Small intestine (tissue), 7 donors: ENCODE measurements around the gene PTPRE. TPM values are rescaled to one million over a fixed set of nuclear protein-coding genes. Genes with fewer than 3 reads are reported as not detected.

ENCODE experiments used
- DNase-seq, 2 donors: peaks; one replicate each; pipeline versions ENCODE4 v3.0.0 to v3.0.0-alpha.2; 2013
- FAIRE-seq: peaks from 2 replicates; lab custom pipeline; 2012; peaks lifted over from hg19 to GRCh38; lab: Jason Lieb, UNC
- H3K27ac ChIP-seq, 3 donors: one replicate each; pipeline ENCODE4 v1.5.1; 2013; ENCODE audit warnings: low read length in 2 of 3, mild to moderate bottlenecking in 2 of 3, control low read depth in 1 of 3, inconsistent platforms in 1 of 3, low read depth in 1 of 3, moderate library complexity in 1 of 3
- H3K27me3 ChIP-seq, 3 donors: one replicate each; pipeline ENCODE4 v1.6.1; 2013; ENCODE audit warnings: low read length in 3 of 3, inconsistent platforms in 1 of 3; ENCODE audit not compliant: control insufficient read depth in 3 of 3, insufficient read depth in 3 of 3
- H3K36me3 ChIP-seq, 3 donors: one replicate each; pipeline ENCODE4 v1.6.1; 2013; ENCODE audit warnings: low read length in 3 of 3, inconsistent platforms in 1 of 3, low read depth in 1 of 3, mild to moderate bottlenecking in 1 of 3, moderate library complexity in 1 of 3; ENCODE audit not compliant: control insufficient read depth in 3 of 3, insufficient read depth in 2 of 3
- H3K4me1 ChIP-seq, 3 donors: one replicate each; pipeline ENCODE4 v1.6.1; 2013; ENCODE audit warnings: low read length in 2 of 3, inconsistent platforms in 1 of 3, low read depth in 1 of 3, mild to moderate bottlenecking in 1 of 3, moderate library complexity in 1 of 3; ENCODE audit not compliant: control insufficient read depth in 3 of 3, insufficient read depth in 2 of 3
- H3K4me3 ChIP-seq, 3 donors: one replicate each; pipeline ENCODE4 v1.5.1; 2013; ENCODE audit warnings: low read length in 3 of 3, control low read depth in 1 of 3, inconsistent platforms in 1 of 3, low read depth in 1 of 3, mild to moderate bottlenecking in 1 of 3, moderate library complexity in 1 of 3
- H3K9me3 ChIP-seq, 2 donors: one replicate each; pipeline ENCODE4 v1.6.1; 2013; ENCODE audit warnings: low read depth in 1 of 2, low read length in 1 of 2; ENCODE audit not compliant: control insufficient read depth in 2 of 2, insufficient read depth in 1 of 2
- WGBS, 3 donors: extraction: QIAGEN DNeasy Blood & Tissue Kit; methylation state at CpG; one replicate each; pipeline ENCODE4 v1.1.7; 2013; 5-methylcytosine and 5-hydroxymethylcytosine counted together
- polyA plus RNA-seq, 4 donors: library from polyadenylated mRNA; stranded (reverse) in 3 of 4; unstranded in 1 of 4; fragments of 200-250 nt in 3 of 4; fragments of 120-200 nt in 1 of 4; gene quantifications; one replicate each; pipeline versions ENCODE4 v1.2.1 to v1.2.3, GENCODE V29; 2013
- donor health status: healthy with polysubstance abuse.
- donor health status: control.
- donor health status: control.
- donor health status: Bipolar disorder and iron deficiency.
- donor health status: healthy.

The PTPRE gene
- polyA plus RNA-seq, 4 donors: 2.7 to 21.0 (median 6.2) TPM

DNA sequence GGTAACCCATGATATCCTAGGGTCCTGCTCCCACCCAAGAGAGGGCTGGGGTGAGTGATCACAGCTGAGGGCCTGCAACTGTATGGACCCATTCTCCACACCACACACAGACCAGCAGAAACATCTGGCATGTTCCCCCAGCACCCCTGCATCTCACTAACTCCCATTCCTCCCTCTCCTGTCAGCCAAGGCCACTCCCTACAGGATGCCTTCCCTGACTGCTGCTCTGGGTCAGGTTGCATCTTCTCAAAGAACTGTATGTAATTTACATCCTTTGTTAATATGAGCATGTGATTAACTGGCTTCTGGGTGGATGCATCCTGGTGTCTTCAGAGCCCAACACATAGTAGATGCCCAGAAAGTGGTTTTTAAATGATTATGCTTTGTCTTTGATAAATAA lies 56.2 kb downstream of the PTPRE start:
- H3K27me3 ChIP-seq: no peaks in the 10 kb centered on the region
- H3K36me3 ChIP-seq: peaks cover 0 to 5% (median 0%) of the 10 kb centered on the region in 3 donors
- H3K4me3 ChIP-seq: no peak overlapping the region
- no peak overlapping the region for H3K27ac ChIP-seq
- DNase-seq: no peak
- H3K4me1 ChIP-seq: peaks cover 0 to 12% (median under 1%) of the 10 kb centered on the region in 3 donors
- no peak for FAIRE-seq
- H3K9me3 ChIP-seq: no peaks in the 10 kb centered on the region

DNA sequence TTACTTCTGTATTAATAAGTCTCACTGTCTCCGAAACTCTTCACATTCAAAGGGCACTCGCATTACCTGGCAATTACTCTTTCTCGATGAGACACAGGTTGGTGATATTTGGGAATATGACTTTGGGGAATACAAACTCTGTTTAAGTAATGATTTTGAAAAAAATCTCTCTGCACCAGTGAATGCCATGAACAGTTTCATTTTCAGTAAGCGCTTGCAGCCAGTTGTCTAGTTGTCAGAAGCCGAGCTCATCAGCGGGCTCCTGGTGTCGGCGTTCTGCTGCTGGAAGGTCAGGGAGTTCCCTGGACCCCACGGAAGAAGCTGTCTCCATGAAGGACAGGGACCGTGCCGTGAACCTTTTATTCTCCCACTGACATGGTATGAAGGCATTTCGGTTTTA lies 57.7 kb downstream of the PTPRE start:
- FAIRE-seq: no peak

DNA sequence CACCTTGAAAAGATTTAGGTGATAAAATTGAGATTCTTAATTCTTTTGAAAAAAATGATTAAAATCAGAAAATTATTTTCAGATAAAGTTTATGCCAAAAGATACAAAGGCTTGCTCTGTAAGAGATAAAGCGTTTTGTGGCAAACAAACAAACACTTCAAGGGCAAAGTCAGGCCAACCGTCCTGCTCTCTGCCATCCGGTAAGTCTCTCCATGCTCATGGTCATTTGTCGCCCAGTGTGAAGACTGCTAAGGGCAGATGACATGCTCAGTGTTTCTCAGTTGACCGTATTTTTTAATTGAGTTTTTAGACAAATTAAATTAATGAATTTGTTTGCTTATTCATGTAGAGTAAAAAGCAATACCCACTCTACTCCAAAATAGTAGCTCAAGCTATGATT lies 60.0 kb downstream of the PTPRE start:
- Histone ChIP-seq H3K27ac (no peak overlapping the region), H3K9me3 (no peaks in the 10 kb centered on the region), H3K36me3 (peaks cover 0 to 3% (median 0%) of the 10 kb centered on the region in 3 donors), H3K4me3 (no peak overlapping the region), H3K27me3 (no peaks in the 10 kb centered on the region), H3K4me1 (peaks cover 0 to 10% (median 3%) of the 10 kb centered on the region in 3 donors)
- no peak for DNase-seq
- WGBS, 3 donors: 91 to 95% (median 93%) methylated on average over 5 of the region's 5 CpGs
- FAIRE-seq: no peak

More for the DNA sequence above, 57.7 kb downstream of the PTPRE start:
- Histone ChIP-seq H3K27ac (no peak overlapping the region), H3K9me3 (no peaks in the 10 kb centered on the region), H3K27me3 (no peaks in the 10 kb centered on the region), H3K4me3 (no peak overlapping the region), H3K36me3 (peaks cover 0 to 5% (median 0%) of the 10 kb centered on the region in 3 donors), H3K4me1 (peaks cover 0 to 16% (median 3%) of the 10 kb centered on the region in 3 donors)
- 68 to 90% (median 78%) methylated on average over 12 of the region's 12 CpGs for WGBS, 3 donors
- no peak for DNase-seq

- peaks cover 0 to 3% (median 0%) of the 10 kb centered on the region in 3 donors for H3K36me3 ChIP-seq
- peak overlapping the region in 1 of 3 donors; percentile 19 for H3K27ac ChIP-seq
- no peaks in the 10 kb centered on the region for H3K27me3 ChIP-seq
- peaks cover 0 to 4% (median 3%) of the 10 kb centered on the region in 3 donors for H3K4me1 ChIP-seq
- WGBS, 3 donors: 72 to 82% (median 75%) methylated on average over 3 of the region's 3 CpGs
- no peaks in the 10 kb centered on the region for H3K9me3 ChIP-seq
- DNase-seq: no peak
- no peak for FAIRE-seq
- H3K4me3 ChIP-seq: no peak overlapping the region
Measured at GRCh38 chr10:127968027-127968441, 61.1 kb downstream of the PTPRE start.

- FAIRE-seq (no peak), DNase-seq (no peak)
- peaks cover 0 to 3% (median 0%) of the 10 kb centered on the region in 3 donors for H3K36me3 ChIP-seq
- no peaks in the 10 kb centered on the region for H3K9me3 ChIP-seq
- no peak overlapping the region for H3K4me3 ChIP-seq
- peaks cover 0 to 4% (median 3%) of the 10 kb centered on the region in 3 donors for H3K4me1 ChIP-seq
- no peaks in the 10 kb centered on the region for H3K27me3 ChIP-seq
- no peak overlapping the region for H3K27ac ChIP-seq
- 8 to 46% (median 27%) methylated on average over 1 of the region's 1 CpG for WGBS, 3 donors
Measured at GRCh38 chr10:127968659-127969058, 61.8 kb downstream of the PTPRE start.

DNA sequence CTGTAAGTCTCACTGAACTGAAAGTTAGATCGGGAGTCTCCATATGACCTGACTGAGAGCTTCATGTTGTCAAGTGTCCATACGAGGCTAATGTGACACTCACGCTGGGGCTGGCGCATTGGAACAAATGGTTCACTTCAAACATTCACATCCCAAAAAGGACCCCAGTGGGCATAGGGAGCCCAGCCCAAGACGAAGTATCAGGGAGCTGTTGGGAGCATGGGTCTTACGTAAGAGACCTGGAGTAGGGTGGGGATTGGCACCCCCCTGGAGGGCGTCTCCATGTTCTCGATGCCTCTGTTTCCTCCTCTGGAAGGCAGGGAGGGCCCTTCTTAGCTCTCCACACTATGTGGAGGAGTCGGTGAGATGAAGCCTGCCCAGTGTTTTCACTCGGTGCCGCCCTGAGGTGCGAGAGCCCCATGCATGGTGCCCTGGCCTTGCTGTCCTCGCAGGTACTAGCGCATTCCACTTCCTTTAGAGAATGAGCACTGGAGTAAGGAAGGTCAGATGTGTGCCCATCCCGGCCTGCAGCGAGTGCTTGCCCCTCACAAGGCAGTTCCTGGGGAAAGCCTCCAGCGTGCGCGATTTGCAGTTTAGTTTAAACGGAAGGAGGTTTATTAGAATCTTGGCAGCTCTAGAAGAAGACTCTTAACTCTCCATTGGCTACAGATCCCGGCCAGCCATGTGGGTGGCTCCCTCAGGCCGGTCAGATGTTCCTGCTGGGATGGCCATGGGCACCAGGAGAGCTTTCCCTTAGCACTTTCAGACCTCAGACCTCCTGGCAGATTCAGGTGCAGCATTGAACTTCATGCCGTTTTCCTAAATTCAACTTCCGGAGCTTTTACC lies 64.4 kb downstream of the PTPRE start:
- no peak overlapping the region for H3K4me3 ChIP-seq
- H3K4me1 ChIP-seq: peaks cover 0 to 4% (median 3%) of the 10 kb centered on the region in 3 donors
- no peaks in the 10 kb centered on the region for H3K9me3 ChIP-seq
- H3K36me3 ChIP-seq: no peaks in the 10 kb centered on the region
- no peak overlapping the region for H3K27ac ChIP-seq
- no peaks in the 10 kb centered on the region for H3K27me3 ChIP-seq
- FAIRE-seq: no peak
- 87 to 93% (median 88%) methylated on average over 24 of the region's 24 CpGs for WGBS, 3 donors
- DNase-seq: no peak

- DNase-seq (no peak), FAIRE-seq (no peak)
- Histone ChIP-seq H3K27me3 (no peaks in the 10 kb centered on the region), H3K4me1 (peaks cover 0 to 7% (median 4%) of the 10 kb centered on the region in 3 donors), H3K27ac (no peak overlapping the region), H3K4me3 (no peak overlapping the region), H3K36me3 (no peaks in the 10 kb centered on the region), H3K9me3 (no peaks in the 10 kb centered on the region)
- WGBS, 3 donors: 81 to 86% (median 85%) methylated on average over 12 of the region's 12 CpGs
Measured at GRCh38 chr10:127971963-127972615, 65.2 kb downstream of the PTPRE start.

DNA sequence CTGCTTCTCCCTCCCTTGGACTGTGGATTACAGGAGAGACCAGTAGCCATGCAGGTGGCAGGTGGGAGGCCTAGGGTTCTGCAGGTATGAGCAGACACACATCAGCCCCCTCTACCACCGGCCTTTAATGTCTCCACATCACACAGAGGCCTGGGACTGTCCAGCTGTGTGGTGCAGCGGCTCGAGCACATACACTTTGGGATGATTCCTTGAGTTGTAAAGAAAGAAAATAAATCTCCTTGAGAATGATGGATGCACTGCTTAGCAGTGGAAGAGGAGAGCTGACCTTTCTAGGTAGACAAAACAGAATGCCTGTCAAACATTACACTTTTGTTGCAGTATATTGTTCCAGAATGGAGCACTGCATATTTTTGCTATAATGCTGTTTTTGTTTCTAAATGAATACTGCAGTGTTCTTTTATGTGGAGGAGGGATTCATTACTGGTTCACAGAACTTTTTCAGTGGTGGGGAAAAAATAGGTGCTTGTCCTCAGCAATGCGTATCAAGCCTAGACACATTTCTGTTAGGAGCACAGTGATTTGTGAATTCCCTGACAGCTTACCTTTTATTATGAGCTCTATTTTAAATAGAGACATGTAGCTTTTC lies 66.0 kb downstream of the PTPRE start:
- peaks cover 0 to 7% (median 4%) of the 10 kb centered on the region in 3 donors for H3K4me1 ChIP-seq
- H3K4me3 ChIP-seq: no peak overlapping the region
- H3K36me3 ChIP-seq: no peaks in the 10 kb centered on the region
- H3K9me3 ChIP-seq: no peaks in the 10 kb centered on the region
- 74 to 95% (median 88%) methylated on average over 4 of the region's 4 CpGs for WGBS, 3 donors
- FAIRE-seq (no peak), DNase-seq (no peak)
- no peaks in the 10 kb centered on the region for H3K27me3 ChIP-seq
- H3K27ac ChIP-seq: no peak overlapping the region
